Measurements from ENCODE around the gene SPACA4.

DNA sequence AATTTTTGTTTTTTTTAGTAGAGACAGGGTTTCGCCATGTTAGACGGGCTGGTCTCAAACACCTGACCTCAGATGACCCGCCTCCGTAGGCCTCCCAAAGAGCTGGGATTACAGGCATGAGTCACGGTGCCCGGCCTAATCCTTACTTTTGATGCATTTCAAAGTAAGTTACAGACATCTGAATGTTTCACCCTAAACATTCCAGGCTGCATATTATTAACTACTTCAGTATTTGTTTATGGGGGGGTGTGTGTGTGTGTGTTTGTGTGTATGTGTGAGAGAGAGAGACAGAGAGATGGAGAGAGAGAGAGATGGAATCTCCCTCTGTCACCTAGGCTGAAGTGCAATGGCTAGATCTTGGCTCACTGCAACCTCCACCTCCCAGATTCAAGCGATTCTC lies 41.5 kb upstream of the SPACA4 start:
- TF ChIP-seq POLR2A (IDR thresholded peaks at IDR 0.05; ENCODE audit: low read length) (no peak), GATA1 (IDR thresholded peaks at IDR 0.05; ENCODE audit: low read depth, low read length) (no peak)
